Breast epithelium (tissue), 3 donors: ENCODE data around the gene ZCCHC9.
"Not testable (repeated sequence)": the region's sequence is repeated elsewhere in the genome, so short reads cannot be mapped to it uniquely, and the experiment has no call there.

Experiments used
- CTCF ChIP-seq, 3 donors: fragments of 450-650 bp; IDR thresholded peaks; one replicate each; pipeline ENCODE4 v1.5.1; 2016 to 2017; ENCODE audit warnings: antibody characterized with exemption in 3 of 3, mild to moderate bottlenecking in 3 of 3, moderate library complexity in 3 of 3
- POLR2A ChIP-seq: fragments of 450-650 bp; IDR thresholded peaks from one replicate; pipeline ENCODE4 v1.6.1; 2016; ENCODE audit warnings: antibody characterized with exemption, mild to moderate bottlenecking, moderate library complexity
- POLR2AphosphoS5 ChIP-seq, 3 donors: sonication (generic); formaldehyde crosslinking; IDR thresholded peaks; one replicate each; pipeline ENCODE4 v1.6.1; 2017; ENCODE audit warnings: antibody characterized with exemption in 3 of 3

GRCh38 chr5:81270394-81271027 is 30.9 kb upstream of the ZCCHC9 start:
- not testable (repeated sequence) for TF ChIP-seq CTCF (IDR thresholded peaks at IDR 0.05); POLR2A; POLR2AphosphoS5 (IDR thresholded peaks at IDR 0.05)
